ENCODE results near the gene PAXX.

Gene PAXX

DNA sequence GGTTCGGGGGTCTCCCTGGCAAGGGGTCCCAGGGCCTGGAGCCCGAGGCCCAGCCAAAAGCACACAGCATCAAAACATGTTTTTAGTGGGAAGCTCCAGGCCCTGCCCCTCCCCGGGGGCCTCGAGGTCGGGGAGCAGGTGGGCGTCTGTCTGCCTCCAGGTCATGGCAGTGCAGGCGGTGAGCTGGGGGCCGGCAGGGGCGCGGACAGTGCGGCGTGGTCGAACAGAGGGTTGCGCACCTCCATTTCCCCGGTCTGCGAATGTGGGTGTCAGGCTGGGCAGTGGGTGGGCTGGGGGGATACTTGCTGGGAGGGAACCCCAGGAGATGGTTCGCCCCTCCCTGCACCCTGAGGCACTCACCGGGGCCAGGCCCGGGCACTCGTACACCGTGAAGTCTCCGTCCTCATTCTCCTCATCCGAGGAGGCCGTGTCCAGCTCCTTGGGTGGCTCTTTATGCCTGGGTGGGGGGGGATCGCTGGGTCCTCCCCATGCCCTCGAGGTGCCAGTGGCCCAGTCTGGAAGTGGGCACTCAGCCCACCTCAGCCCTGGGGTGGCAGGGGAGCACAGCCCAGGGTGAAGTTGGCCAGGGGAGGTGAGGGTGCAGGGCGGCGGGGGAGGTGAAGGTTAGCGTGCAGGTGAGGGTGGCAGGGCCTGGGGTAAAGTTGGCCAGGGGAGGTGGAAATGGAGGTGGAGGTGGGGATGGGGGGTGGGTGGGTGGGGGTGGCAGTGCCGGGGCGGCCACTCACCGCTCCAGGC, 47.6 kb downstream of the PAXX start:
- Histone ChIP-seq H3K9ac (ENCODE audit: low read depth in 1 of 2, low read length in 2 of 2) (no peak overlapping the region), H3K4me3 (ENCODE audit: low read depth in 1 of 2, low read length in 2 of 2) (no peak overlapping the region), H3K4me1 (ENCODE audit: control insufficient read depth in 1 of 2, insufficient read depth in 2 of 2, low read length in 2 of 2) (peaks cover 27% of the 10 kb centered on the region in 2 donors), H3K27me3 (ENCODE audit: control insufficient read depth in 1 of 2, insufficient read depth in 2 of 2, low read length in 2 of 2) (peaks cover 0 to 9% of the 10 kb centered on the region in 2 donors), H3K36me3 (ENCODE audit: control insufficient read depth in 1 of 2, insufficient read depth in 2 of 2, low read length in 2 of 2) (no peaks in the 10 kb centered on the region), H3K27ac (ENCODE audit: low read depth, low read length) (no peak overlapping the region), H3K9me3 (ENCODE audit: control insufficient read depth in 1 of 2, low read length in 2 of 2) (no peaks in the 10 kb centered on the region)

- H3K4me3 ChIP-seq (ENCODE audit: low read depth in 1 of 2, low read length in 2 of 2) = no peak overlapping the region
- no peak overlapping the region for H3K9ac ChIP-seq (ENCODE audit: low read depth in 1 of 2, low read length in 2 of 2)
- peaks cover 0 to 15% of the 10 kb centered on the region in 2 donors for H3K27me3 ChIP-seq (ENCODE audit: control insufficient read depth in 1 of 2, insufficient read depth in 2 of 2, low read length in 2 of 2)
- no peaks in the 10 kb centered on the region for H3K36me3 ChIP-seq (ENCODE audit: control insufficient read depth in 1 of 2, insufficient read depth in 2 of 2, low read length in 2 of 2)
- H3K27ac ChIP-seq (ENCODE audit: low read depth, low read length) = no peak overlapping the region
- no peaks in the 10 kb centered on the region for H3K9me3 ChIP-seq (ENCODE audit: control insufficient read depth in 1 of 2, low read length in 2 of 2)
- H3K4me1 ChIP-seq (ENCODE audit: control insufficient read depth in 1 of 2, insufficient read depth in 2 of 2, low read length in 2 of 2) = peaks cover 26 to 27% of the 10 kb centered on the region in 2 donors
Observed at GRCh38 chr9:137040568-137040967, 48.3 kb downstream of the PAXX start.

DNA sequence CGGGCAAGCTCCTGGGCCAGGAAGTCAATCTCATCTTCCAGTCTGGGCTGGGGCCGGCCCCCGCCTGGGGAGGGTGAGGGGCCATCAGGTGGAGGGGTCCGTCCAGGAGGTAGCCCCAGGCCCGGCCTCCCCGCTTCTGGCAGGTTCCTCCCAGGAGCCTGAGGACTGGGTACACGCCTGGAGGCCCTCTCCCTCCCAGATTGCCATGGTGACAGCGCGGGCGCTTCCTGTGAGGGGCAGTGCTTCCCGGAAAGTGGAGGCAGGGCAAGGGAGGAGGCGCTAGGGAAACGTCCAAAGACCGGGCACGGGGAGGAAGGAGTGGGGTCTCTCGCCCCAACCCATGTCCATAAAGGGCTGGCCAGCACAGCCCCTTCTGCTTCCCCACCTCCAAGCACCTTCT, 48.9 kb downstream of the PAXX start:
- Histone ChIP-seq H3K36me3 (ENCODE audit: control insufficient read depth in 1 of 2, insufficient read depth in 2 of 2, low read length in 2 of 2) (no peaks in the 10 kb centered on the region), H3K27ac (ENCODE audit: low read depth, low read length) (no peak overlapping the region), H3K4me3 (ENCODE audit: low read depth in 1 of 2, low read length in 2 of 2) (no peak overlapping the region)

DNA sequence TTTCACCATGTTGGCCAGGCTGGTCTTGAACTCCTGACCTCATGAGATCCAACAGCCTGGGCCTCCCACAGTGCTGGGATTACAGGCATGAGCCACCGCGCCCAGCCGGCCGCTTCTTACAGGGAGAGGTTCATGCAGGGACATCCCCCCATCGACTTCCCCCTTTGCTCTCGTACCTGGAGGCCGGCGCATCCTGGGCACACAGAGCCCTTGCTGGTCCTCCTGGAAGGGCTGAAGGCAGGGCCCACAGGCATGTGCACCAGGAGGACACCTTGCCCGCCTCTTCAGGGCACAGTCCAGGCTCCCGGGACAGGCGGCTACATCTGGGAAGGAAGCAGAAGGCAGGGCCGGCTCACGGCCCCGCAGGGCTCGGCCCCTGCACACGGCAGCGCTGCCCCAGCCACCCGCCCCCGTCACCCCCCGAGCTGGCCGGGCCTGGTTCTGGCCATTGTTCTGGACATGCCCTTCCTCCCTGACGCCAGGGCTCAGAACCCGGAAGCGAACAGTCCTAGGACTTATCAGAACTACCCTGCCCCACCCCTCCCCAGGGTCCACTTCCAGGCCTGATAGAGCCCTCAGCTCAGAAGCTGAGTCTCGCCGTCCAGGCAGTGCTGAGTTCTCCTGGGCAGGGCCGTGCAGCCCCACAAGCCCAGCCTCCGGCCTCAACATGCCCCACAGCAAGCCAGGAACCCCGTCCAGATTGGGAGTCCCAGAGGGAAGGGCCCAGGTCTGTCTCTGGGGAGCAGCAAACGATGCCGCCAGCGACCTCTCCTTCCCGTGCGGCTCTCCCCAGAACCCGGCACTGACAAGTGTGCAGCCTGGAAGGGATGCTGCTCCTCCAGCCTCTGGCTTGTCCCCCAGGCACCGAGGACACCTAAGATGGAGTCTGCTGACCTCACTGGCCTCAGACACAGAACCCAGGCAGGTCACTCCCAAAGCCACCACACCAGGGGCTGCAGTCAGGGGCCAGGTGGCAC, 50.8 kb downstream of the PAXX start:
- Histone ChIP-seq H3K4me3 (ENCODE audit: low read depth in 1 of 2, low read length in 2 of 2) (no peak overlapping the region), H3K36me3 (ENCODE audit: control insufficient read depth in 1 of 2, insufficient read depth in 2 of 2, low read length in 2 of 2) (no peaks in the 10 kb centered on the region), H3K4me1 (ENCODE audit: control insufficient read depth in 1 of 2, insufficient read depth in 2 of 2, low read length in 2 of 2) (peaks cover 32 to 36% of the 10 kb centered on the region in 2 donors), H3K9ac (ENCODE audit: low read depth in 1 of 2, low read length in 2 of 2) (no peak overlapping the region), H3K9me3 (ENCODE audit: control insufficient read depth in 1 of 2, low read length in 2 of 2) (no peaks in the 10 kb centered on the region), H3K27ac (ENCODE audit: low read depth, low read length) (no peak overlapping the region), H3K27me3 (ENCODE audit: control insufficient read depth in 1 of 2, insufficient read depth in 2 of 2, low read length in 2 of 2) (peaks cover 5 to 26% of the 10 kb centered on the region in 2 donors)

More for the DNA sequence above, 48.9 kb downstream of the PAXX start:
- Histone ChIP-seq H3K27me3 (ENCODE audit: control insufficient read depth in 1 of 2, insufficient read depth in 2 of 2, low read length in 2 of 2) (peaks cover 0 to 15% of the 10 kb centered on the region in 2 donors), H3K9ac (ENCODE audit: low read depth in 1 of 2, low read length in 2 of 2) (no peak overlapping the region), H3K4me1 (ENCODE audit: control insufficient read depth in 1 of 2, insufficient read depth in 2 of 2, low read length in 2 of 2) (peaks cover 28 to 30% of the 10 kb centered on the region in 2 donors), H3K9me3 (ENCODE audit: control insufficient read depth in 1 of 2, low read length in 2 of 2) (no peaks in the 10 kb centered on the region)
